HT1080 (cell line): ENCODE data around the gene TGFBR1. TPM values are rescaled to one million over a fixed set of nuclear protein-coding genes. Genes with fewer than 3 reads are reported as not detected.
"Not testable (repeated sequence)": the region's sequence is repeated elsewhere in the genome, so short reads cannot be mapped to it uniquely, and the experiment has no call there.

Experiments used
- DNase-seq: peaks from one replicate; pipeline ENCODE4 v3.0.0-alpha.2; 2015; ENCODE audit warnings: low read depth
- total RNA-seq: library from RNA; depleted of rRNA; stranded (reverse); fragments of >200 nt; shearing (Covaris generic); gene quantifications from 2 replicates; pipeline ENCODE4 v1.2.3, GENCODE V29; 2014

The TGFBR1 gene
- total RNA-seq, 1 experiment from 2014 or later, result 20.6 TPM

GRCh38 chr9:99075246-99075912 lies 29.5 kb upstream of the TGFBR1 start:
- DNase-seq, result peak; percentile 37

GRCh38 chr9:99076030-99076429 lies 28.9 kb upstream of the TGFBR1 start:
- DNase-seq, result no peak

GRCh38 chr9:99076483-99077171 lies 28.3 kb upstream of the TGFBR1 start:
- no peak for DNase-seq

- DNase-seq, result no peak
These were observed 26.2 kb upstream of the TGFBR1 start for GRCh38 chr9:99078717-99079116.

- DNase-seq, result no peak
These were observed 25.4 kb upstream of the TGFBR1 start for GRCh38 chr9:99079542-99079941.

- no peak for DNase-seq
These were observed 21.9 kb upstream of the TGFBR1 start for GRCh38 chr9:99083051-99083450.

- peak; percentile 79 for DNase-seq
These were observed 18.7 kb upstream of the TGFBR1 start for GRCh38 chr9:99085949-99086948.

GRCh38 chr9:99087462-99087861 lies 17.5 kb upstream of the TGFBR1 start:
- DNase-seq, result no peak

- DNase-seq, result no peak
These were observed 14.4 kb upstream of the TGFBR1 start for GRCh38 chr9:99090336-99091130.

- DNase-seq, result no peak
These were observed 12.0 kb upstream of the TGFBR1 start for GRCh38 chr9:99092643-99093491.

GRCh38 chr9:99093492-99093791 lies 11.5 kb upstream of the TGFBR1 start:
- DNase-seq, result no peak

- DNase-seq, result no peak
These were observed 9.3 kb upstream of the TGFBR1 start for GRCh38 chr9:99095565-99095964.

GRCh38 chr9:99096409-99096808 lies 8.5 kb upstream of the TGFBR1 start:
- DNase-seq, result no peak

GRCh38 chr9:99099806-99100585 lies 4.9 kb upstream of the TGFBR1 start:
- not testable (repeated sequence) for DNase-seq

GRCh38 chr9:99101271-99101670 lies 3.6 kb upstream of the TGFBR1 start:
- DNase-seq, result no peak

GRCh38 chr9:99101812-99102211 lies 3.1 kb upstream of the TGFBR1 start:
- DNase-seq, result no peak

GRCh38 chr9:99103054-99103895 lies 1.6 kb upstream of the TGFBR1 start:
- DNase-seq, result no peak

GRCh38 chr9:99103901-99104458 lies 933 bp upstream of the TGFBR1 start:
- DNase-seq, result no peak
